SJSA1 (cell line): ENCODE results near the gene TMEM163. TPM values are rescaled to one million over a fixed set of nuclear protein-coding genes. Genes with fewer than 3 reads are reported as not detected.
"Not testable (repeated sequence)": the region's sequence is repeated elsewhere in the genome, so short reads cannot be mapped to it uniquely, and the experiment has no call there.

ENCODE experiments used
- DNase-seq, 2 experiments: peaks; one replicate each; pipeline ENCODE4 v3.0.0-alpha.2; 2015 to 2020; ENCODE audit warnings: low spot score in 2 of 2, low read depth in 1 of 2
- H3K27ac ChIP-seq: fragments of 250-450 bp; sonication (Bioruptor Pico); 2 replicates; pipeline ENCODE4 v1.5.1; 2020; ENCODE audit warnings: mild to moderate bottlenecking, moderate library complexity
- H3K27me3 ChIP-seq: fragments of 250-450 bp; sonication (Bioruptor Pico); replicated peaks from 2 replicates; pipeline ENCODE4 v1.5.1; 2020; ENCODE audit warnings: mild to moderate bottlenecking, moderate library complexity
- H3K36me3 ChIP-seq: fragments of 250-450 bp; sonication (Bioruptor Pico); 2 replicates; pipeline ENCODE4 v1.5.1; 2020; ENCODE audit warnings: mild to moderate bottlenecking
- H3K4me1 ChIP-seq: fragments of 250-450 bp; sonication (Bioruptor Pico); replicated peaks from 2 replicates; pipeline ENCODE4 v1.6.1; 2021; ENCODE audit warnings: mild to moderate bottlenecking
- H3K4me3 ChIP-seq: fragments of 250-450 bp; sonication (Bioruptor Pico); 2 replicates; pipeline ENCODE4 v1.5.1; 2020; ENCODE audit warnings: mild to moderate bottlenecking
- H3K9me3 ChIP-seq: fragments of 250-450 bp; sonication (Bioruptor Pico); replicated peaks from 2 replicates; pipeline ENCODE4 v1.5.1; 2020; ENCODE audit warnings: mild to moderate bottlenecking
- total RNA-seq: library from RNA; depleted of rRNA; stranded (reverse); fragments of >200 nt; shearing (Covaris generic); gene quantifications from 2 replicates; pipeline ENCODE4 v1.2.3, GENCODE V29; 2014

The TMEM163 gene
- total RNA-seq, 1 experiment from 2014 or later = not detected

DNA sequence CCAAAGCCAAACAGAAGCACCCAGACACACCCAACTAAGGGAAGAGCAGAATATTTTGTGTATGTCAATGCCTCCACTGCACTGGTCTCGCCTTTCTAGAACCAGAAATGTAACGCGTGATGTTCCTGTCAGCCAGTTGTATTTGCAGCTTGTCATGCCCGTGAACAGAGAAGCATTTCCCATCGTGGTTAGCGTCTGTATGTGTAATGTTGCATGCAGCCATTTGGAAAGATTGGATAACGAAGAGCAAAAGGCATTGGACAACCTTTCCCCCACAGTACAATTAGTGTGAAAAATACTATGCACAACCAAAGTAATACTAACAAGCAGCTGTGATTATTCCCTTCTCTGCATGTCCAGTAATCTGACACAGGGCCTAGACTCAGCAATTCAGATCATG is 140.5 kb downstream of the TMEM163 start:
- DNase-seq = no peak
- Histone ChIP-seq H3K27ac (no peak overlapping the region), H3K36me3 (no peaks in the 10 kb centered on the region), H3K4me1 (no peaks in the 10 kb centered on the region), H3K4me3 (no peak overlapping the region), H3K27me3 (peaks cover 2% of the 10 kb centered on the region; the same call in 1 of the 2 replicates), H3K9me3 (no peaks in the 10 kb centered on the region)

DNA sequence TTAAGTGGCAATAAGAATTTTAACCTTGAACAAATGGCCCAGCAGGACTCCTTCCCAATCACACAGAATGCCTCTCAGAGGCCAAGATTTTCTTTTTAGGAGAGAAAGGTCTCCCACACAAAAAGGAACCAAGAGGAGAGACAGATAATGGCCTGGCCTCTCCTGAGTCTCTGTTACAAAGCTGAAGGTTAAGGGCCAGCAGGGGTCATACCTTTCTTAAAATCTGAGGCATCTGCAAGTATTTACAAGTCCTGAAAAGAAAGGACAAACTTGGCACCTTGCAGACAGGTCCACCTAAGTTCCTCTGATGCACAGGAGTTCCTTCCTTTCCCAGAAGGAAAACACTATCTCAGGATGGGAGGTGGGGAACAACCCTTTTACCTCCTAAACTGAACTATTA is 142.3 kb downstream of the TMEM163 start:
- H3K27me3 ChIP-seq = peaks cover 2% of the 10 kb centered on the region; the same call in 1 of the 2 replicates
- H3K36me3 ChIP-seq = no peaks in the 10 kb centered on the region
- no peak overlapping the region for H3K27ac ChIP-seq
- H3K4me3 ChIP-seq = no peak overlapping the region
- no peak for DNase-seq
- no peaks in the 10 kb centered on the region for H3K4me1 ChIP-seq
- H3K9me3 ChIP-seq = no peaks in the 10 kb centered on the region

DNA sequence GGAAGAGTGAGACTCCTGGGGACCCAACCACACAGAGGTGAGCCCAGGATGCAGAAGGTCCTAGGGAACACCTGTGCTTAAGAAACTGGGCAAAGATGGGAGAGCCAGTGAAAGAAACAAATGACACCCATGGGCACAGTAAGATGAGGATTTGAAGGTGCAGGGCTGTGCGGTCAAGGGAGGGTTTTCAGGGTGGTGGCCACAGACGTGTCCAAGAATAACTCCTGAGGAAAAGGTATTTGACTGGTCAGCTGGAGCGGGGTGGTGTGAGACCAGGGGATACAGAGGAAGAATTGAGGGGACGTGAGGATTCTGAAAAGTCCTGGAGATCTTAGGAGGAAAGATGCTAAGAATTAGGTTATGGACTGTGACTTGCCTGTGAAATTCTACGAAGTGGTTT is 142.9 kb downstream of the TMEM163 start:
- no peak for DNase-seq
- Histone ChIP-seq H3K27ac (no peak overlapping the region), H3K4me3 (no peak overlapping the region), H3K27me3 (peaks cover 2% of the 10 kb centered on the region; the same call in 1 of the 2 replicates), H3K4me1 (no peaks in the 10 kb centered on the region), H3K36me3 (no peaks in the 10 kb centered on the region), H3K9me3 (no peaks in the 10 kb centered on the region)

DNA sequence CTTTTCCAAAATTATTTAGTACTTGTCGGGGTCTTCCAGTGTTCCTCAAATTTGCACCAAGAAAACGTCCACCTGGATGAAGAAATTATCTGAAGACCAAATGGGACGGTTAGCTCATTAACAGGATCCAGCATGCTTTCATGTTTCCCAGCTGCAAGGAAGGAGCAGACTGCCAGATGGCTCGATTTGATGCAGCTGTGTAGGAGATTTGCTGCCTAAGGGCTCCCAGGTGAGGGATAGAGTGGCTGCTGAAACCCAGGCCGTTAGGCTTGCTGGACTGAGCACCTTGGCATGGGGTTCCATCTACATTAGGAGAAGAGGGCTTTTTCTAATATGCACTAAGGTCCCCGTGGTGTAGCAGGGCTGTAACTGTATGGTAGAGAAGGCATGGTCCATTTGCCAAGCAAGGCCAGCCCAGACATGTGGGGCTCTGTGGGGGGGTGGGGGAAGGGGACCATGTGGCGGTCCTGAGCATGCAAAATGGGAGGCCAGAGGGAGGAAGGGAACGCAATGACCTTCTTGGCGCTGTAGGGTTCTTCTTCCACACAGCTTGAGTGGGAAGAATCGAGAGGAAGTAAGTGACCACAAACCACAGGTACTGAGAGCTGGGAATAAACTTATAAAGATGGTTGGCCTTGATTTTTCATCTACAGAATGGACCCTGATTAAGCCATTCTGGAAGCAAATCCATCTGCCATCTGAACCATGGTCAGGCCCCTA is 144.0 kb downstream of the TMEM163 start:
- no peaks in the 10 kb centered on the region for H3K4me1 ChIP-seq
- H3K9me3 ChIP-seq = no peaks in the 10 kb centered on the region
- H3K27ac ChIP-seq = no peak overlapping the region
- no peak overlapping the region for H3K4me3 ChIP-seq
- H3K27me3 ChIP-seq = 0 out of 2 replicates have a peak, but pooled peaks cover 3% of the 10 kb centered on the region
- no peak for DNase-seq
- H3K36me3 ChIP-seq = no peaks in the 10 kb centered on the region

DNA sequence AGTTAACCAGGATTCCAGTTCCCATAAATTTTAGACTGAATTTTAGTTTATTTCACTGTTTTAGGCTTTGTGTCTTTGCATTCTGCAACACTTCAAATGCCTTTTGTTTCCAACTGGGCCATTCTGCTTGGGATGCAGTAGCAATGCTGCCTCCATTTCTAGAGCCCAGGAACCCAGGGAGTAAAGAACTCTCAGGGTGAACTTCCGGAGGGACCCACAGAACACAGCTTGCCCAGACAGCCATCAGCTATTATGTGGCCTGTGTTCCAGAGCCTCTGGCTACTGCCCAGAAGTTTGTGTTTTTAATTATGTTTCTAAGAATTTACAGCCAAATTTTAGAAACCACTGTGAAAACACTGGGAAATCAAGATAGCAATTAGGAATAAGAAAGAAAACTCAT is 145.1 kb downstream of the TMEM163 start:
- Histone ChIP-seq H3K9me3 (no peaks in the 10 kb centered on the region), H3K27ac (no peak overlapping the region), H3K27me3 (0 out of 2 replicates have a peak, but pooled peaks cover 3% of the 10 kb centered on the region), H3K4me1 (no peaks in the 10 kb centered on the region), H3K4me3 (no peak overlapping the region), H3K36me3 (no peaks in the 10 kb centered on the region)
- no peak for DNase-seq

DNA sequence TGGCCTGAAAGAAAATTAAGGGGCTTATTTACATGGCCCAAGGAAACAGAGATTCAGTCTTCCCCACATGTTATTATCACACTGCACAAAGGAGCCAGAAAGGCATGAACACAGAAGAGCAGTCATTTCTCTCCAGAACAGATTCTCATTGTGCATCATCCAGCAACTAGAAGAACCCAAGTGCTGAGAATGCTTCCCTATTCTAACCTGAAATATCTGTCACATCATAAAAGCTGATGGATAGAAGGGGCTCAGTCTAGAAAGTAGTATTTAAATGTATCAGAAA is 145.8 kb downstream of the TMEM163 start:
- H3K4me3 ChIP-seq = no peak overlapping the region
- no peaks in the 10 kb centered on the region for H3K9me3 ChIP-seq
- no peaks in the 10 kb centered on the region for H3K36me3 ChIP-seq
- DNase-seq = no peak
- no peak overlapping the region for H3K27ac ChIP-seq
- no peaks in the 10 kb centered on the region for H3K4me1 ChIP-seq
- 0 out of 2 replicates have a peak, but pooled peaks cover 3% of the 10 kb centered on the region for H3K27me3 ChIP-seq

DNA sequence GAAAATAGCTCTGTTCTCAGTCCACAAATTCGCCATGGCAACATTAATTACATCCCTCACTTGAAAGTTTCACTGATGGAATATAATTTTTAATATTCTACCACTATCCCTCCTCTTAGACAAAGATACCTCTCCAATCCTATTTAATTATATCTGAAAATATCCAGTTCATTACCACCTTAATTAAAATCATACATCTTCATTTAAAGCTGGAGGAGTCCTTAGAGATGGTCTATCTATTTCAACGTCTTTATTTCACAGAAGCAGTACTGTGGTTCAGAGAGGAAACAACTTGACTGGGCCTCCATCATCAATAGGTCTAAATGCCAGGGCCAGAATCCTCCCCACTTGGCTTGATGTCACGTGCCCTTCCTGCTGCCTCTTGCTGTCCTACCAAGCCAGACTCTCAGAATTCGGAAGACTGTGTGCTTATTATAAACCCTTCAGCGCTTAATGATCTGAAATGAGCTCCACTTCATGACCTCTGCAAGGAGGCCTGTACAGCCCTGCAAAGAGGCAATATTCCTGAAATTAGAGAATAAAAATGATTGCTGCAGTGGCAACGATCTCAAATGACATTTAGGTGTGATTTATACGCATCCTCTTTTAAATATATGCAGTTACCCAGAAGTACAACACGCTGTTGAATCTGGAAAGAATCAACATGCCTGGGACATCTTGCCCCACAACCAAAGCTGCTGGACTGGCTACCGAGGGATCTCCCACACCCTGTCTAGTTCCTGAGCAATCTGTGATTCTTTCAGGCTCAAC is 146.3 kb downstream of the TMEM163 start:
- H3K4me3 ChIP-seq = no peak overlapping the region
- H3K9me3 ChIP-seq = no peaks in the 10 kb centered on the region
- no peak overlapping the region for H3K27ac ChIP-seq
- H3K27me3 ChIP-seq = 0 out of 2 replicates have a peak, but pooled peaks cover 3% of the 10 kb centered on the region
- DNase-seq = no peak
- H3K36me3 ChIP-seq = no peaks in the 10 kb centered on the region
- H3K4me1 ChIP-seq = no peaks in the 10 kb centered on the region

DNA sequence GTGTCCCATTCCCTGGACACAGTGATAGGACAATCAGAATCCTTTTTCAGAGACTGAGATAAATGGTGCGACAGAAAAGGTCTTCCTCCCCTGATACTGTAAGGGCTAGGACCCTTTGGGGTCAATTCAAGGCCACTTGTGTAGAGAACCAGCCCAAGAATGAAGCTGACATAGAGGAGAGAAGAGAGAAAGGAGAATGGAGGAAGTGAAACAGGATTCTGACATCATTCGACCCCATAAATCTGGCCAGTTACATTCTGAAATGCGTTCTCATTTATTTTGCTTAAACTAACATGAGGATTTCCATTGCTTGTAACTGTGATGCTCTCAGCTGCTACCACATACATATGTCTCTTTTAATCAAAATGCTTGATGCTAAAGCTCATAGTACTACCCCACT is 148.1 kb downstream of the TMEM163 start:
- H3K36me3 ChIP-seq = no peaks in the 10 kb centered on the region
- no peaks in the 10 kb centered on the region for H3K4me1 ChIP-seq
- no peaks in the 10 kb centered on the region for H3K9me3 ChIP-seq
- H3K27me3 ChIP-seq = 0 out of 2 replicates have a peak, but pooled peaks cover 3% of the 10 kb centered on the region
- no peak overlapping the region for H3K4me3 ChIP-seq
- no peak for DNase-seq
- no peak overlapping the region for H3K27ac ChIP-seq

DNA sequence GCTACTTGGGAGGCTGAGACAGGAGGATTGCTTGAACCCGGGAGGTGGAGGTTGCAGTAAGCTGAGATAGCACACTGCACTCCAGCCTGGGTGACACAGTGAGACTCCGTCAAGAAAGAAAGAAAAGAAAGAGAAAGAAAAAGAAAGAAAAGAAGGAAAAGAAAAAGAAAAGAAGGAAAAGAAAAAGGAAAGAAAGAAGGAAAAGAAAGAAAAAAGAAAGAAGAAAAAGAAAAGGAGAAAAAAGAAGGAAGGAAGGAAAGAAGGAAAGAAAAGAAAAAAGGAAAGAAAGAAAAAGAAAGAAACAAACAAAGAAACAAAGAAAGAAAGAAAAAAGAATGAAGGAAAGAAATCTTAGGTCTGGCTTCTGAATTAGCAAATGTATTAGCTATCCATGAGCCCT is 150.4 kb downstream of the TMEM163 start:
- H3K4me3 ChIP-seq = no peak overlapping the region
- H3K9me3 ChIP-seq = no peaks in the 10 kb centered on the region
- no peaks in the 10 kb centered on the region for H3K36me3 ChIP-seq
- H3K27ac ChIP-seq = no peak overlapping the region
- 0 out of 2 replicates have a peak, but pooled peaks cover 3% of the 10 kb centered on the region for H3K27me3 ChIP-seq
- H3K4me1 ChIP-seq = no peaks in the 10 kb centered on the region
- DNase-seq = no peak

DNA sequence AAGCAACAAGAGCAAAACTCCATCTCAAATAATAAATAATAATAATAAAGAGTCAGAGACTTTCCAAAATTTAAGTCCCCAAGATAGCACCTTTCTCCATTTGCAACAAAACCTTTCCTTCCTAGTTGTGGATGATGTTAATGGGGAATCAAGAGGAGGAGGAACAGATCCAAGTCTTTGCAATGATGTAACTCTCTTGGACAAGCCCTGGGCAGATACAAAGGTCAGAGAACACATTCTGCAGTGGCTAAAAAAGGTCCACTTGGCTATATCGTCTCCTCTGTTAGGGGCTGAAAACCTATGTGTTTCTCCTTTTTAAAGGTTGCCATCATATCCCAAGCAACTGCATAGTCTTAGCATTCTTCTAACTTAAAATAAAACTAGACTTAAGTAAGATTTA is 151.1 kb downstream of the TMEM163 start:
- H3K27me3 ChIP-seq = 0 out of 2 replicates have a peak, but pooled peaks cover 3% of the 10 kb centered on the region
- H3K4me3 ChIP-seq = no peak overlapping the region
- H3K9me3 ChIP-seq = no peaks in the 10 kb centered on the region
- H3K4me1 ChIP-seq = no peaks in the 10 kb centered on the region
- H3K36me3 ChIP-seq = no peaks in the 10 kb centered on the region
- no peak overlapping the region for H3K27ac ChIP-seq
- no peak for DNase-seq

DNA sequence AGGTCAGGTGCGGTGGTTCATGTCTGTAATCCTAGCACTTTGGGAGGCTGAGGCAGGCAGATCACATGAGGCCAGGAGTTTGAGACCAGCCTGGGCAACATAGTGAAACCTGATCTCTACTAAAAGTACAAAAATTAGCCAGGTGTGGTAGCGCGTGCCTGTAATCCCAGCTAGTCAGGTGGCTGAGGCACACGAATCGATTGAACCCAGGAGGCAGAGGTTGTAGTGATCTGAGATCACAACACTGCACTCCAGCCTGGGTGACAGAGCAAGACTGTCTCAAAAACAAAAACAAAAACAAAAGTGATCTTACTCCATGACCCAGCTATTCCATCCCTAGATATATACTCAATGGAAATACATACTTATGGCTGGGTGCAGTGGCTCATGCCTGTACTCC is 153.8 kb downstream of the TMEM163 start:
- not testable (repeated sequence) for H3K4me3 ChIP-seq, H3K27me3 ChIP-seq

DNA sequence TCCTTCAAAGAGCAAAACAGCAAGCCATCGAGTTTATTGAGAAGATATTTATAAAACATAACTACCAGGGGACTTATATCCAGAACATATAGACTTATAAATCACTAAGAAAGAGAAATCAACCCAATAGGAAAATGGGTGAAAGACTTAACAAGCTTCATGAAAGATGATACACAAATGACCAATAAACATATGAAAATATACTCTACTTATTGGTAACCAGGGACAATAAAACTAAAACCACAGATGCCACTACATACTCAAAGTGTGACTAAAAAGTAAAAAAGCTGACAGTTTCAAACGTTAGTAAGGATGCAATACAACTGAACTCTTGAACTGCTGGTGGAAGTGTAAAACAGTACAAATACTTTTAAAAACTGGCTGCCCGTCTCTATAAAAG is 154.3 kb downstream of the TMEM163 start:
- DNase-seq = no peak
- no peaks in the 10 kb centered on the region for H3K27me3 ChIP-seq
- no peaks in the 10 kb centered on the region for H3K4me1 ChIP-seq
- H3K9me3 ChIP-seq = no peaks in the 10 kb centered on the region
- no peak overlapping the region for H3K27ac ChIP-seq
- no peak overlapping the region for H3K4me3 ChIP-seq
- H3K36me3 ChIP-seq = no peaks in the 10 kb centered on the region

More for the DNA sequence above, 153.8 kb downstream of the TMEM163 start:
- DNase-seq, H3K9me3 ChIP-seq, H3K4me1 ChIP-seq, H3K36me3 ChIP-seq, H3K27ac ChIP-seq: not testable (repeated sequence)

DNA sequence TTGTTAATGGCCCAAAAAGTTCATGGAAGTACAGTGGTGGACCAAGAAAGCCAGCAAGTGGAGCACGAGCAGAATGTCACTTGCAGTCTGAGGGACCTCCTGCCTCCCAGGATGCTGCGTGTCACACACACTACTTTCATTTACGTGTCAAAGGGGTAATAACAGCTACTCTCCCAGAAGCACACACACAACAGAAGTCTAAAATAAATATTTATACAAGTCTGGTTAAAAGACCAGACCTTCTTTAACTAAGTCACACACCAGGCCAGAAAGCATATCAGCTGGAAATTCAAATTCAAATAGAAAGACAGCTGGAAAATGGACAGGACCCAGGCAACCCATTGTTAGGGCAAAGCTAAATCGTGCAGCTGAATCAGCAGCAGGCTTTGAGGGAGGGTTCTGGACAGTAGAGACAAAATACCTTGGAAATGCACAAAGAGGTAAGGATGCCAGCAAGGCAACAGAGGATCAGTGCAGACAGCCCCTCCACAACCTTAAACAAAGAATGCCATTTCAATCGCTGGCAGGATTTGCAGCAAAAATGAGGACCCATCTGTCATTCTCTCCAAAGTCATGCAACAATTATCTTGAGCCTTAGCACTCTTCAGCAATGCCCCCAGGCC is 160.5 kb downstream of the TMEM163 start:
- no peaks in the 10 kb centered on the region for H3K27me3 ChIP-seq
- H3K9me3 ChIP-seq = no peaks in the 10 kb centered on the region
- H3K27ac ChIP-seq = no peak overlapping the region
- H3K36me3 ChIP-seq = no peaks in the 10 kb centered on the region
- no peak overlapping the region for H3K4me3 ChIP-seq
- H3K4me1 ChIP-seq = no peaks in the 10 kb centered on the region
- DNase-seq = no peak

DNA sequence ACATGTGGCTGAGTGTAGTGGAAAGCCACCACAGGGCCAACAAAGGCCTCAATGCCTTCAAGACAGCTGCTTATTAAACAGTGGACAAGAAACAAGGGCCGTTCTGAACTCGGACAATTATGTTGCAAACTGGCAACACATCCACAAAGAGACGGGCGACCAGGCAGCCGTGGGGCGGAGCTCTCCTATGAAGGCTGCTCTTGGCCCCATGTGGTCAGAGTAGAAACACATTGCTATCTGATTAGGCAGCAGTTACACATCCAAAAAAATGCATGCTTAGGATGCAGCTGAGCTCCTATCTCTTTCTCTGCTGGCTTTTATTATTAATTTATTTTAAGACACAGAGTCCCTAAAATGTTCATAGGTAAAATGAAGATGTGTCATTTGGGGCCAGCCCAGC is 163.4 kb downstream of the TMEM163 start:
- Histone ChIP-seq H3K27ac (no peak overlapping the region), H3K36me3 (no peaks in the 10 kb centered on the region), H3K4me3 (no peak overlapping the region), H3K4me1 (no peaks in the 10 kb centered on the region), H3K27me3 (no peaks in the 10 kb centered on the region), H3K9me3 (no peaks in the 10 kb centered on the region)
- DNase-seq = no peak
